HepG2 (cell line): Measurements from ENCODE around the gene SPP1. TPM values are rescaled to one million over a fixed set of nuclear protein-coding genes. Genes with fewer than 3 reads are reported as not detected.

Experiments used
- ATAC-seq: fragments of 200-7000 bp; cut with Tn5 transposase; 3 replicates; pipeline ENCODE4 v1.9.1; 2020; ENCODE audit warnings: mild to moderate bottlenecking, moderate library complexity
- BruUV-seq: library from RNA; stranded (reverse); fragments of 400-500 nt; replicated peaks from 2 replicates; lab custom pipeline; 2021; lab: Mats Ljungman, UMichigan
- CTCF ChIA-PET: fragments of 300-600 bp; formaldehyde crosslinking; extraction: SDS; loops from one replicate; lab custom pipeline; 2021; ENCODE audit warnings: low total read pairs, inconsistent platforms, low intra/inter-chr PET ratio; lab: Yijun Ruan, JAX
- POLR2A ChIA-PET: fragments of 350-600 bp; sonication (Branson Sonifier 250); formaldehyde crosslinking; loops from one replicate; lab custom pipeline; 2020; ENCODE audit warnings: antibody characterized with exemption, inconsistent platforms; lab: Yijun Ruan, JAX
- DNase-seq: peaks from one replicate; pipeline ENCODE4 v3.0.0-alpha.2; 2015; ENCODE audit warnings: low spot score
- FAIRE-seq: peaks from 3 replicates; lab custom pipeline; 2011; peaks lifted over from hg19 to GRCh38; lab: Jason Lieb, UNC
- H2AFZ ChIP-seq: one replicate; pipeline ENCODE4 v1.6.1; 2011; ENCODE audit warnings: low read length, inconsistent platforms
- H3K27ac ChIP-seq: fragments of 300-600 bp; 3 replicates; pipeline ENCODE4 v1.8.0; 2011; ENCODE audit warnings: mixed run types, mild to moderate bottlenecking, mixed read lengths, low read length, inconsistent platforms; ENCODE audit not compliant: insufficient read depth; ENCODE audit errors: extremely low read length
- H3K27me3 ChIP-seq, 2 experiments: fragments of 200-600 bp in 1 of 2; 2 replicates in 1 of 2; 3 replicates in 1 of 2; pipeline versions ENCODE4 v1.6.0 to v1.8.0; 2011; ENCODE audit warnings: low read length in 2 of 2, mild to moderate bottlenecking in 2 of 2, moderate library complexity in 2 of 2, inconsistent platforms in 1 of 2; ENCODE audit not compliant: insufficient read depth in 2 of 2, control insufficient read depth in 1 of 2
- H3K36me3 ChIP-seq, 2 experiments: fragments of 200-600 bp in 1 of 2; replicated peaks in 1 of 2; 2 replicates in 1 of 2; 3 replicates in 1 of 2; pipeline versions ENCODE4 v1.5.1 to v1.8.0; 2011; ENCODE audit warnings: low read length in 2 of 2, inconsistent platforms in 1 of 2; ENCODE audit not compliant: insufficient read depth in 2 of 2, control insufficient read depth in 1 of 2
- H3K4me1 ChIP-seq: 2 replicates; pipeline ENCODE4 v1.5.1; 2012; ENCODE audit warnings: low read length, inconsistent platforms; ENCODE audit not compliant: insufficient read depth
- H3K4me2 ChIP-seq: 2 replicates; pipeline ENCODE4 v1.6.0; 2011; ENCODE audit warnings: low read depth, low read length, inconsistent platforms
- H3K4me3 ChIP-seq, 3 experiments: fragments of 200-600 bp in 1 of 3; sonication (generic), shearing (Covaris generic) in 1 of 3; replicated peaks in 1 of 3; 2 replicates each; pipeline ENCODE4 v1.5.1; 2011 to 2016; ENCODE audit warnings: low read length in 3 of 3, inconsistent platforms in 2 of 3, low read depth in 2 of 3, mild to moderate bottlenecking in 2 of 3, control low read depth in 1 of 3, mixed read lengths in 1 of 3; ENCODE audit not compliant: insufficient read depth in 1 of 3
- H3K79me2 ChIP-seq: one replicate; pipeline ENCODE4 v1.6.1; 2011; ENCODE audit warnings: low read length, inconsistent platforms; ENCODE audit not compliant: insufficient read depth
- H3K9ac ChIP-seq: 2 replicates; pipeline ENCODE4 v1.6.0; 2011; ENCODE audit warnings: mild to moderate bottlenecking, low read depth, low read length, inconsistent platforms; ENCODE audit not compliant: insufficient read depth
- H3K9me3 ChIP-seq: 2 replicates; pipeline ENCODE4 v1.5.1; 2012; ENCODE audit warnings: mild to moderate bottlenecking, low read length
- H4K20me1 ChIP-seq: 2 replicates; pipeline ENCODE4 v1.6.0; 2011; ENCODE audit warnings: inconsistent platforms, mild to moderate bottlenecking, low read length, moderate library complexity; ENCODE audit not compliant: insufficient read depth
- MIER2 ChIP-seq: IDR thresholded peaks from 2 replicates; pipeline ENCODE4 v1.6.1; 2016; ENCODE audit warnings: missing biosample characterization, missing genetic modification reagents
- NR2C2 ChIP-seq: sonication (generic); formaldehyde crosslinking; IDR thresholded peaks from 2 replicates; pipeline ENCODE4 v1.4.0; 2020; ENCODE audit warnings: missing genetic modification reagents, mild to moderate bottlenecking, moderate library complexity, borderline replicate concordance
- RFX5 ChIP-seq: IDR thresholded peaks from 2 replicates; pipeline ENCODE4 v1.6.1; 2011; ENCODE audit warnings: low read depth, low read length, improper control_type of control experiment
- SCMH1 ChIP-seq: sonication (generic); formaldehyde crosslinking; IDR thresholded peaks from 2 replicates; pipeline ENCODE4 v1.9.0; 2021; ENCODE audit warnings: missing genetic modification reagents, mild to moderate bottlenecking, borderline replicate concordance
- TCF12 ChIP-seq, 2 experiments: fragments of 450-650 bp in 1 of 2; sonication (generic) in 1 of 2; formaldehyde crosslinking in 1 of 2; IDR thresholded peaks; 2 replicates each; pipeline versions ENCODE4 v1.6.1 to v1.8.0; 2017 to 2022; ENCODE audit warnings: antibody characterized with exemption in 1 of 2, mild to moderate bottlenecking in 1 of 2, missing genetic modification reagents in 1 of 2, moderate library complexity in 1 of 2
- TOE1 ChIP-seq: sonication (generic); formaldehyde crosslinking; IDR thresholded peaks from 2 replicates; pipeline ENCODE4 v1.4.0; 2020; ENCODE audit warnings: mild to moderate bottlenecking, missing genetic modification reagents
- ZNF567 ChIP-seq: sonication (generic); formaldehyde crosslinking; IDR thresholded peaks from 2 replicates; pipeline ENCODE4 v1.8.1; 2023; ENCODE audit warnings: mild to moderate bottlenecking, missing genetic modification reagents, borderline replicate concordance
- ZNF737 ChIP-seq: sonication (generic); formaldehyde crosslinking; IDR thresholded peaks from 2 replicates; pipeline ENCODE4 v1.5.0; 2020; ENCODE audit warnings: missing genetic modification reagents, mild to moderate bottlenecking, borderline replicate concordance
- WGBS: methylation state at CpG from one replicate; pipeline ENCODE4 v1.1.6; 2017; ENCODE audit warnings: low lambda C conversion rate; 5-methylcytosine and 5-hydroxymethylcytosine counted together
- in situ Hi-C: cut with HindIII; loops from 2 replicates; pipeline ENCODE4 v1.10.0; 2017; ENCODE audit warnings: low pct_unique_long_range_greater_than_20kb; ENCODE audit not compliant: extremely low pct_ligation_motif_present
- intact Hi-C: fragments of 100-400 bp; cut with micrococcal nuclease; formaldehyde crosslinking; loops from one replicate; pipeline ENCODE4 v1.10.0; 2022; ENCODE audit not compliant: unreplicated experiment
- polyA plus RNA-seq, 8 experiments: library from polyadenylated mRNA; depleted of rRNA in 3 of 8; stranded (reverse) in 7 of 8; unstranded in 1 of 8; fragments of >200 nt; fragmentation: Illumina TruSeq in 4 of 8; extraction: Trizol in 4 of 8; gene quantifications; 2 replicates each; pipeline versions ENCODE4 v1.2.1 to v1.2.3, GENCODE V29; 2011 to 2016; ENCODE audit warnings: low read depth in 4 of 8, missing spikeins in 1 of 8, mixed read lengths in 1 of 8; ENCODE audit not compliant: insufficient read depth in 1 of 8
- total RNA-seq, 5 experiments: library from RNA; depleted of rRNA; stranded (reverse); fragments of >200 nt; fragmentation: Illumina TruSeq; extraction: Trizol; gene quantifications; 2 replicates each; pipeline ENCODE4 v1.2.3, GENCODE V29; 2016; ENCODE audit warnings: low read depth in 1 of 5
- TF ChIP-seq, protein P1 (sequence below): sonication (generic); formaldehyde crosslinking; IDR thresholded peaks from 2 replicates; pipeline ENCODE4 v1.8.1; 2023; ENCODE audit warnings: mild to moderate bottlenecking, missing genetic modification reagents
- TF ChIP-seq, protein P2 (sequence below): sonication (generic); formaldehyde crosslinking; IDR thresholded peaks from 2 replicates; pipeline ENCODE4 v1.4.0; 2020; ENCODE audit warnings: mild to moderate bottlenecking, missing genetic modification reagents
- TF ChIP-seq, protein P3 (sequence below): sonication (generic); formaldehyde crosslinking; IDR thresholded peaks from 2 replicates; pipeline ENCODE4 v1.8.0; 2022; ENCODE audit warnings: missing genetic modification reagents, mild to moderate bottlenecking, inconsistent platforms, borderline replicate concordance

The SPP1 gene
- total and polyA plus RNA-seq, 2 of the 13 experiments (the other 11 are each of a cell fraction or from before 2014, with no cell fraction given): 682 to 788 TPM

DNA sequence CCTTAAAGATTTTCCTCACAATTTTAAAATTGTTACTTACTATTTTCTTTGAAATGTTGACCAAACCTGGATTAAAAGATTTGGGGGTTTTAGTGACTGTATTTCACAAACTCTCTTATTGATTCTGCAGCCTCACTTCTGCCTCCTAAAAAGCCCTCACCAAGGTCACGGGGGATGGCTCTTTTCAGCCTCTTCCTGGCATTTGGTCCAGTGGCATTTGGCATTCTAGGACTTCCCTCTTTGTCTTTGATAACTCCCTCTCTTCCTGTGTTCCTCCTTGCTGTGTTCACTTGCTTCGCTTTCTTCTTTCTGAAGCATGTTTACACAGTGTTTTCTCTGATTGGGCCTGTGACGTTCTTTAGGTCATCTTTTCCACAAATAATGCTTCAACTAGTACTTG lies 53.4 kb downstream of the SPP1 start:
- Histone ChIP-seq H3K9me3 (peaks cover 12% of the 10 kb centered on the region), H3K36me3 (no peaks in the 10 kb centered on the region; a peak in 3 of 5 replicates), H3K4me2 (no peak overlapping the region), H3K27me3 (no peaks in the 10 kb centered on the region)
- no peak for DNase-seq
- no TSS peak for BruUV-seq
- TF ChIP-seq, protein P1, sequence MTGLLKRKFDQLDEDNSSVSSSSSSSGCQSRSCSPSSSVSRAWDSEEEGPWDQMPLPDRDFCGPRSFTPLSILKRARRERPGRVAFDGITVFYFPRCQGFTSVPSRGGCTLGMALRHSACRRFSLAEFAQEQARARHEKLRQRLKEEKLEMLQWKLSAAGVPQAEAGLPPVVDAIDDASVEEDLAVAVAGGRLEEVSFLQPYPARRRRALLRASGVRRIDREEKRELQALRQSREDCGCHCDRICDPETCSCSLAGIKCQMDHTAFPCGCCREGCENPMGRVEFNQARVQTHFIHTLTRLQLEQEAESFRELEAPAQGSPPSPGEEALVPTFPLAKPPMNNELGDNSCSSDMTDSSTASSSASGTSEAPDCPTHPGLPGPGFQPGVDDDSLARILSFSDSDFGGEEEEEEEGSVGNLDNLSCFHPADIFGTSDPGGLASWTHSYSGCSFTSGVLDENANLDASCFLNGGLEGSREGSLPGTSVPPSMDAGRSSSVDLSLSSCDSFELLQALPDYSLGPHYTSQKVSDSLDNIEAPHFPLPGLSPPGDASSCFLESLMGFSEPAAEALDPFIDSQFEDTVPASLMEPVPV: no peak
- TF ChIP-seq TOE1 (CRISPR knock-in tag) (no peak), SCMH1 (CRISPR knock-in tag) (no peak), MIER2 (CRISPR knock-in tag) (no peak), RFX5 (no peak), TCF12 (IDR thresholded peaks at IDR 0.05) (no peak), TCF12 (CRISPR knock-in tag; IDR thresholded peaks at IDR 0.05) (no peak), ZNF737 (CRISPR knock-in tag) (no peak), ZNF567 (CRISPR knock-in tag) (no peak), NR2C2 (CRISPR knock-in tag) (no peak)
- TF ChIP-seq, protein P2, sequence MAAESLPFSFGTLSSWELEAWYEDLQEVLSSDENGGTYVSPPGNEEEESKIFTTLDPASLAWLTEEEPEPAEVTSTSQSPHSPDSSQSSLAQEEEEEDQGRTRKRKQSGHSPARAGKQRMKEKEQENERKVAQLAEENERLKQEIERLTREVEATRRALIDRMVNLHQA (CRISPR knock-in tag): no peak
- TF ChIP-seq, protein P3, sequence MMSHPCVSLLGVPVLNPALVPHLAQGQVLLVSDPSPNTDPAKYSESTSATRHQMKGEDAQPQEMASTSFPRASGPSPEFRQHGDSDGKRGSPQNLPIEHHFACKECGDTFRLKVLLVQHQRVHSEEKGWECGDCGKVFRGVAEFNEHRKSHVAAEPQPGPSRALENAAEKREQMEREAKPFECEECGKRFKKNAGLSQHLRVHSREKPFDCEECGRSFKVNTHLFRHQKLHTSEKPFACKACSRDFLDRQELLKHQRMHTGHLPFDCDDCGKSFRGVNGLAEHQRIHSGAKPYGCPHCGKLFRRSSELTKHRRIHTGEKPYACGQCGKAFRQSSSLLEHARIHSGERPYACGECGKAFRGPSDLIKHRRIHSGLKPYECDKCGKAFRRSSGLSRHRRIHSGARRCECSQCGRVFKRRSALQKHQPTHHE (CRISPR knock-in tag): no peak
- TF ChIP-seq, all 625 proteins: peak for 0
- H3K27ac ChIP-seq: no peak overlapping the region
- WGBS: 90% methylated on average over 3 of the region's 3 CpGs
- intact Hi-C loops (loop anchor here (5.0 kb wide), 1 partner anchor 883 kb away; no protein-coding TSS in a partner anchor), in situ Hi-C loops (no loop called here)
- ATAC-seq: no peak
- ChIA-PET CTCF (no interaction called here), POLR2A (no interaction called here)
- no peak overlapping the region for H2AFZ ChIP-seq
- H4K20me1 ChIP-seq: no peaks in the 10 kb centered on the region
- no peak overlapping the region for H3K9ac ChIP-seq
- H3K4me1 ChIP-seq: no peaks in the 10 kb centered on the region
- FAIRE-seq: no peak
- H3K79me2 ChIP-seq: no peaks in the 10 kb centered on the region
- no peak overlapping the region for H3K4me3 ChIP-seq
